PC-9 (cell line): ENCODE results near the gene NADSYN1.

Experiments
- EZH2 ChIP-seq: fragments of 200-600 bp; sonication (generic); IDR thresholded peaks from 2 replicates; pipeline ENCODE4 v1.8.0; 2017; ENCODE audit warnings: antibody characterized with exemption, low read depth
- TF ChIP-seq, protein P1 (sequence below): fragments of 200-600 bp; sonication (generic); conservative IDR thresholded peaks from 2 replicates; pipeline ENCODE4 v1.6.1; 2017; ENCODE audit warnings: mixed run types, antibody characterized with exemption, mild to moderate bottlenecking, moderate library complexity

DNA sequence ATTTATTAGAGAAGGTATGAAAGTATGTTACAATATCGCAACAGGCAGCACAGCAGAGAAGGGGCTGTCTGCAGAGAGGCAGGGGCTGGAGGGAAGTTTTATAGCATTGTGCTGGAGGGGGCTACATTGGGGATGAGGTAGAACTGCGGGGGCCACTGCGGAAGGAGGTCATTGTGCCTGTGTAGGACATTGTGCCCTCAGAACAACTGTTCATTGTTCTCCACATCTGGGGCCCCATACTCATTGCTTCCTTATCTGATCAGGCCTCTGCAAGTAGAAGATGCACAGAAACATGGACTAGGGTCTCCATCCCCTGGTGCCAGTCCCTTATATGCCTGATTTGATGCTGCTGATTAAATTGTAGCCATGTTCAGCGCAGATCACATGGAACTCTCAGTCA is 12.1 kb downstream of the NADSYN1 start:
- TF ChIP-seq, protein P1, sequence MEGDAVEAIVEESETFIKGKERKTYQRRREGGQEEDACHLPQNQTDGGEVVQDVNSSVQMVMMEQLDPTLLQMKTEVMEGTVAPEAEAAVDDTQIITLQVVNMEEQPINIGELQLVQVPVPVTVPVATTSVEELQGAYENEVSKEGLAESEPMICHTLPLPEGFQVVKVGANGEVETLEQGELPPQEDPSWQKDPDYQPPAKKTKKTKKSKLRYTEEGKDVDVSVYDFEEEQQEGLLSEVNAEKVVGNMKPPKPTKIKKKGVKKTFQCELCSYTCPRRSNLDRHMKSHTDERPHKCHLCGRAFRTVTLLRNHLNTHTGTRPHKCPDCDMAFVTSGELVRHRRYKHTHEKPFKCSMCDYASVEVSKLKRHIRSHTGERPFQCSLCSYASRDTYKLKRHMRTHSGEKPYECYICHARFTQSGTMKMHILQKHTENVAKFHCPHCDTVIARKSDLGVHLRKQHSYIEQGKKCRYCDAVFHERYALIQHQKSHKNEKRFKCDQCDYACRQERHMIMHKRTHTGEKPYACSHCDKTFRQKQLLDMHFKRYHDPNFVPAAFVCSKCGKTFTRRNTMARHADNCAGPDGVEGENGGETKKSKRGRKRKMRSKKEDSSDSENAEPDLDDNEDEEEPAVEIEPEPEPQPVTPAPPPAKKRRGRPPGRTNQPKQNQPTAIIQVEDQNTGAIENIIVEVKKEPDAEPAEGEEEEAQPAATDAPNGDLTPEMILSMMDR: no peak
- no peak for TF ChIP-seq EZH2
